MM.1S (cell line): ENCODE results near the gene IFT80.
A peak's percentile ranks its signal among the peaks of the same experiment; 100 is the strongest.

Source experiments
- CTCF ChIP-seq: fragments of 300-600 bp; sonication (generic); IDR thresholded peaks from 2 replicates; pipeline ENCODE4 v1.5.1; 2016; ENCODE audit warnings: antibody characterized with exemption, low read length, mixed read lengths
- EZH2 ChIP-seq: fragments of 300-600 bp; sonication (generic); optimal IDR thresholded peaks from 2 replicates; pipeline ENCODE3; 2017; ENCODE audit warnings: low read depth, mild to moderate bottlenecking, antibody characterized with exemption, low read length, mixed read lengths

DNA sequence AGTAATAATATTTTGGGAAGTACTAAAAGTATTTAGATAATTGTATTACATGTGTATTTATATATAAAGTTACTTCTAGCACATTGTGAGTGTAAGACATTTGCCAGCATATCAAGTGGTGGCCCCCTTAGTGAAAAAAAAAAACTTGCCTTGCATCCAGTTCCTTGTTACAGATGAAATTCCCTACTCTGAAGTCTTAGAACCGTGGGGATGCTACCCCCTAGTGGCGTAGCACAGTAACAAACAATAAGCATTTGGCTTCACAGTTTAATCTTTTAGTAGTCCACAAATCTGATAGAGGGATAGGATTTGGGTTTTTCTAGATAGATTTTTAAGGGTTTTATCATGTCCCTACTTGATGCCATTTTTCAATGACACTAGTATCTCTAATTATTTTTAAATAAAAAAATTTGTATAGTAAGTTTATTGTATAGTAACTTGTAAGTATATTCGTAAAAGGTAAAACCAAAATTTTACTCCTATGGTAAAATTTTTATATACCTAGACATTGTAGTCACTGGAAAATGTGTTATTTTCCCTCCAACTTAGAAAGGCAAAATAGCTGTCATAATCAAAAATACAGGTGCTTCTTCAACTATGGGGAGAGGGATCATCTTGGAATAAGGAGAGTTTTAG is 14.7 kb upstream of the IFT80 start:
- TF ChIP-seq CTCF (peak; percentile 89), EZH2 (no peak)
